HG03280 (cell line): ENCODE data around the gene ADCYAP1.

Experiments used
- ATAC-seq: cut with Tn5 transposase; IDR thresholded peaks from one replicate; pipeline ENCODE4 v1.9.1; 2021; ENCODE audit warnings: mild to moderate bottlenecking, moderate library complexity; ENCODE audit not compliant: unreplicated experiment

Gene ADCYAP1

DNA sequence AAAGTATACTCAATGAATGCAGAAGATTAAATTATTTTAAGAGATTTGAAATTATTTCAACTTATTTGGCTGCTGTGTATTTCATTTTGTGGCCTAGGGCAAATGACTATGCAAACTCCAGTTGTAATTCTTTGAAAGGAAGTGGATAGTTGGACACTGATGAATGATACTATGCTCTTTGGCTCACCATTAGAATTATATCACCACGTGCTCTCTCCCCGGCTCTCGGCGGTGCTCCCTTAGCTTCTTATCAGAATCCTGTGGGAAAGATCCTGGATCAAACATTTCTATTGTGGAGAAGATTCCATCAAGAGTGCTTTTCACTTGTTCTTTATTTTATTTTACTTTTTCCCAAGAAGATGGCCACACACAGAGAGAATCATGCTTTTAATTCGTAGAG, 55.2 kb downstream of the ADCYAP1 start:
- no peak for ATAC-seq
